K562 (cell line): ENCODE results near the gene ATP1A3.

Experiments
- CREB1 ChIP-seq, 2 experiments: sonication (generic) in 1 of 2; formaldehyde crosslinking in 1 of 2; IDR thresholded peaks; 2 replicates each; pipeline versions ENCODE4 v1.6.1 to v1.8.0; 2012 to 2022; ENCODE audit warnings: inconsistent platforms in 1 of 2, mild to moderate bottlenecking in 1 of 2, missing genetic modification reagents in 1 of 2, moderate library complexity in 1 of 2
- CTCF ChIP-seq, 3 experiments: IDR thresholded peaks in 2 of 3; conservative IDR thresholded peaks in 1 of 3; 2 replicates each; pipeline ENCODE4 v1.5.1; 2011 to 2012; ENCODE audit warnings: low read length in 3 of 3, mild to moderate bottlenecking in 3 of 3, control low read depth in 2 of 3, improper control_type of control experiment in 1 of 3, inconsistent platforms in 1 of 3, low read depth in 1 of 3, mixed read lengths in 1 of 3, moderate library complexity in 1 of 3; ENCODE audit not compliant: insufficient read depth in 2 of 3
- IRF1 ChIP-seq: sonication (generic); formaldehyde crosslinking; IDR thresholded peaks from 2 replicates; pipeline ENCODE4 v1.8.0; 2022; ENCODE audit warnings: missing genetic modification reagents, mild to moderate bottlenecking, borderline replicate concordance
- L3MBTL2 ChIP-seq: fragments of 450-650 bp; IDR thresholded peaks from 2 replicates; pipeline ENCODE4 v1.6.1; 2016; ENCODE audit warnings: mild to moderate bottlenecking, moderate library complexity
- MTA2 ChIP-seq: fragments of 450-650 bp; IDR thresholded peaks from 2 replicates; pipeline ENCODE4 v1.6.1; 2016; ENCODE audit warnings: low read depth
- NEUROD1 ChIP-seq: fragments of 150-350 bp; IDR thresholded peaks from 2 replicates; pipeline ENCODE4 v1.6.1; 2014; ENCODE audit warnings: borderline replicate concordance, low read length, low read depth; ENCODE audit not compliant: partially characterized antibody
- RCOR1 ChIP-seq, 2 experiments: IDR thresholded peaks; 2 replicates each; pipeline ENCODE4 v1.6.1; 2012; ENCODE audit warnings: low read depth in 2 of 2, low read length in 2 of 2, borderline replicate concordance in 1 of 2, improper control_type of control experiment in 1 of 2
- ZNF175 ChIP-seq: fragments of 200-800 bp; sonication (Bioruptor generic); IDR thresholded peaks from 2 replicates; pipeline ENCODE4 v1.6.1; 2016; ENCODE audit warnings: low read depth, mild to moderate bottlenecking, missing genetic modification characterization, missing compliant biosample characterization
- ZNF717 ChIP-seq: fragments of 250-450 bp; sonication (Bioruptor Pico); IDR thresholded peaks from 2 replicates; pipeline ENCODE4 v1.5.0; 2021
- TF ChIP-seq, protein P1 (sequence below): fragments of 450-650 bp; IDR thresholded peaks from 2 replicates; pipeline ENCODE4 v1.6.1; 2016; ENCODE audit warnings: borderline replicate concordance

DNA sequence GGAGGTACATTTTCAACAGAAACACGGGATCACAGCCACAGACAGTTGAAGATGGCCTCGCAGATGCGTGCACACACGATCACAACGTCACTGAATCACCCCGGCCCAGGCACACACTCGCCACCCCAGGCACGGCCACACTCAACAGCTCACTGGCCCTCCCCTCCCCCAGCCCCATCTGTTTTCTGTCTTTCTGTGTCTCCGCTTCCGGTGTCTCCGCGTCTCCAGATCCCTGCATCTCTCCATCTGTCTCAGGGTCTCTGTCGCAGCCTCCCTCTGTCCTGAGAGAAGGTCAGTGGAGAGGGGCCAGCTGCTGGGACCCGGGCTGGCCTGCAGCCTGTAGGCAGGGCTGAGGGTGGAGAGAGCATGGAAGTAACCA, 3.8 kb upstream of the ATP1A3 start:
- TF ChIP-seq RCOR1 (IDR thresholded peaks at IDR 0.05; ENCODE audit: borderline replicate concordance in 1 of 2, low read depth in 2 of 2, low read length in 2 of 2) (no peak), IRF1 (no peak), L3MBTL2 (no peak), ZNF175 (CRISPR knock-in tag) (no peak), MTA2 (no peak), CTCF (IDR thresholded peaks at IDR 0.05 in 2 of 3, conservative IDR thresholded peaks at IDR 0.05 in 1 of 3; ENCODE audit: insufficient read depth in 2 of 3, low read depth in 1 of 3, low read length in 3 of 3) (no peak), ZNF717 (CRISPR knock-in tag) (no peak), NEUROD1 (no peak), CREB1 (IDR thresholded peaks at IDR 0.05) (no peak), CREB1 (CRISPR knock-in tag; IDR thresholded peaks at IDR 0.05) (no peak)
- TF ChIP-seq, protein P1, sequence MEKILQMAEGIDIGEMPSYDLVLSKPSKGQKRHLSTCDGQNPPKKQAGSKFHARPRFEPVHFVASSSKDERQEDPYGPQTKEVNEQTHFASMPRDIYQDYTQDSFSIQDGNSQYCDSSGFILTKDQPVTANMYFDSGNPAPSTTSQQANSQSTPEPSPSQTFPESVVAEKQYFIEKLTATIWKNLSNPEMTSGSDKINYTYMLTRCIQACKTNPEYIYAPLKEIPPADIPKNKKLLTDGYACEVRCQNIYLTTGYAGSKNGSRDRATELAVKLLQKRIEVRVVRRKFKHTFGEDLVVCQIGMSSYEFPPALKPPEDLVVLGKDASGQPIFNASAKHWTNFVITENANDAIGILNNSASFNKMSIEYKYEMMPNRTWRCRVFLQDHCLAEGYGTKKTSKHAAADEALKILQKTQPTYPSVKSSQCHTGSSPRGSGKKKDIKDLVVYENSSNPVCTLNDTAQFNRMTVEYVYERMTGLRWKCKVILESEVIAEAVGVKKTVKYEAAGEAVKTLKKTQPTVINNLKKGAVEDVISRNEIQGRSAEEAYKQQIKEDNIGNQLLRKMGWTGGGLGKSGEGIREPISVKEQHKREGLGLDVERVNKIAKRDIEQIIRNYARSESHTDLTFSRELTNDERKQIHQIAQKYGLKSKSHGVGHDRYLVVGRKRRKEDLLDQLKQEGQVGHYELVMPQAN, result no peak
